Measurements from ENCODE around the gene CHD6.

The CHD6 gene

DNA sequence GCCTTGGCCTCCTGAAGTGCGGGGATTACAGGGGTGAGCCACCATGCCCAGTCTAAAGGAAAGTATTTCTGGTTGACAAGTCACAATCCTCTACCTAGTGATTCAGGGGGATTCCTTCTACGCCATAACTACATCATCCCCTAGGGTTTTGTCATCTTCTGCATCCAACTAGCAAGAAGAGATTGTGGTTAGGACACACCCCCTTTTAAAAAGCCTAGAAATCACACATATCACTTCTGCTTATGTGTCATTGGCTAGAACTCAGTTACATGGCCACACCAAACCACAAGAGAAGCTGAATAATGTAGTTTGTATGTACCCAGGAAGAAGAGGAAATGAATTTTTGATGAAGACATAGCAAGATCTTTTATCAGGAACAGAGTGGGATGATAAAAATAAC is 14.7 kb upstream of the CHD6 start (continued):
- TF ChIP-seq ZNF292 (tag by site-specific recombination; IDR thresholded peaks at IDR 0.05; ENCODE audit: borderline replicate concordance, low read depth), result no peak
- TF ChIP-seq ZNF624 (tag by site-specific recombination; IDR thresholded peaks at IDR 0.05), result no peak
- TF ChIP-seq, protein P1, sequence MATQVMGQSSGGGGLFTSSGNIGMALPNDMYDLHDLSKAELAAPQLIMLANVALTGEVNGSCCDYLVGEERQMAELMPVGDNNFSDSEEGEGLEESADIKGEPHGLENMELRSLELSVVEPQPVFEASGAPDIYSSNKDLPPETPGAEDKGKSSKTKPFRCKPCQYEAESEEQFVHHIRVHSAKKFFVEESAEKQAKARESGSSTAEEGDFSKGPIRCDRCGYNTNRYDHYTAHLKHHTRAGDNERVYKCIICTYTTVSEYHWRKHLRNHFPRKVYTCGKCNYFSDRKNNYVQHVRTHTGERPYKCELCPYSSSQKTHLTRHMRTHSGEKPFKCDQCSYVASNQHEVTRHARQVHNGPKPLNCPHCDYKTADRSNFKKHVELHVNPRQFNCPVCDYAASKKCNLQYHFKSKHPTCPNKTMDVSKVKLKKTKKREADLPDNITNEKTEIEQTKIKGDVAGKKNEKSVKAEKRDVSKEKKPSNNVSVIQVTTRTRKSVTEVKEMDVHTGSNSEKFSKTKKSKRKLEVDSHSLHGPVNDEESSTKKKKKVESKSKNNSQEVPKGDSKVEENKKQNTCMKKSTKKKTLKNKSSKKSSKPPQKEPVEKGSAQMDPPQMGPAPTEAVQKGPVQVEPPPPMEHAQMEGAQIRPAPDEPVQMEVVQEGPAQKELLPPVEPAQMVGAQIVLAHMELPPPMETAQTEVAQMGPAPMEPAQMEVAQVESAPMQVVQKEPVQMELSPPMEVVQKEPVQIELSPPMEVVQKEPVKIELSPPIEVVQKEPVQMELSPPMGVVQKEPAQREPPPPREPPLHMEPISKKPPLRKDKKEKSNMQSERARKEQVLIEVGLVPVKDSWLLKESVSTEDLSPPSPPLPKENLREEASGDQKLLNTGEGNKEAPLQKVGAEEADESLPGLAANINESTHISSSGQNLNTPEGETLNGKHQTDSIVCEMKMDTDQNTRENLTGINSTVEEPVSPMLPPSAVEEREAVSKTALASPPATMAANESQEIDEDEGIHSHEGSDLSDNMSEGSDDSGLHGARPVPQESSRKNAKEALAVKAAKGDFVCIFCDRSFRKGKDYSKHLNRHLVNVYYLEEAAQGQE (tag by site-specific recombination; IDR thresholded peaks at IDR 0.05), result no peak
- no peak for TF ChIP-seq ZNF335 (tag by site-specific recombination; conservative IDR thresholded peaks at IDR 0.05)

DNA sequence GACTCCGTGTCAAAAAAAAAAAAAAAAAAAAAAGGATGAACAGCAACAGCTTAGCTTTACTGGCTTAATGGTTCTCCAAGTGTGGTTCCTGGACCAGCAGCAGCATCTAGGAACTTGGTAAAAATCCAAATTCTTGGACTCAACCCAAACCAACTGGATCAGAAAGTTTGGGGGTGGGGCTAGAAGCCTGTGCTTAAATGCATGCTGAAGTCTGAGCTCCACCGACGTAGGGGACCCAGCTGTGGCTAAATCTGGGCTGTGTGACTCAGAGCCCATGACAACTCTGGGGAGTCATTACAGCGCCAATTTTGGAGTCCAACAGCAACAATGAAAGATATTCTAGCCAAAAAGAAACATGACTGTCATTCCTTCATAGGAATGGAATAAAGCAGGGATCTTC is 13.6 kb upstream of the CHD6 start:
- ChIA-PET POLR2A (no interaction called here), CTCF (interaction anchor here (0.6 kb wide), 1 partner anchor 1660 kb away, joined by 4 read pairs; no protein-coding TSS in a partner anchor)
- H3K4me3 ChIP-seq (ENCODE audit: low read depth, low read length), result no peak overlapping the region
- no peak for TF ChIP-seq ZNF214 (tag by site-specific recombination; IDR thresholded peaks at IDR 0.05; ENCODE audit: borderline replicate concordance)
- TF ChIP-seq, protein P2, sequence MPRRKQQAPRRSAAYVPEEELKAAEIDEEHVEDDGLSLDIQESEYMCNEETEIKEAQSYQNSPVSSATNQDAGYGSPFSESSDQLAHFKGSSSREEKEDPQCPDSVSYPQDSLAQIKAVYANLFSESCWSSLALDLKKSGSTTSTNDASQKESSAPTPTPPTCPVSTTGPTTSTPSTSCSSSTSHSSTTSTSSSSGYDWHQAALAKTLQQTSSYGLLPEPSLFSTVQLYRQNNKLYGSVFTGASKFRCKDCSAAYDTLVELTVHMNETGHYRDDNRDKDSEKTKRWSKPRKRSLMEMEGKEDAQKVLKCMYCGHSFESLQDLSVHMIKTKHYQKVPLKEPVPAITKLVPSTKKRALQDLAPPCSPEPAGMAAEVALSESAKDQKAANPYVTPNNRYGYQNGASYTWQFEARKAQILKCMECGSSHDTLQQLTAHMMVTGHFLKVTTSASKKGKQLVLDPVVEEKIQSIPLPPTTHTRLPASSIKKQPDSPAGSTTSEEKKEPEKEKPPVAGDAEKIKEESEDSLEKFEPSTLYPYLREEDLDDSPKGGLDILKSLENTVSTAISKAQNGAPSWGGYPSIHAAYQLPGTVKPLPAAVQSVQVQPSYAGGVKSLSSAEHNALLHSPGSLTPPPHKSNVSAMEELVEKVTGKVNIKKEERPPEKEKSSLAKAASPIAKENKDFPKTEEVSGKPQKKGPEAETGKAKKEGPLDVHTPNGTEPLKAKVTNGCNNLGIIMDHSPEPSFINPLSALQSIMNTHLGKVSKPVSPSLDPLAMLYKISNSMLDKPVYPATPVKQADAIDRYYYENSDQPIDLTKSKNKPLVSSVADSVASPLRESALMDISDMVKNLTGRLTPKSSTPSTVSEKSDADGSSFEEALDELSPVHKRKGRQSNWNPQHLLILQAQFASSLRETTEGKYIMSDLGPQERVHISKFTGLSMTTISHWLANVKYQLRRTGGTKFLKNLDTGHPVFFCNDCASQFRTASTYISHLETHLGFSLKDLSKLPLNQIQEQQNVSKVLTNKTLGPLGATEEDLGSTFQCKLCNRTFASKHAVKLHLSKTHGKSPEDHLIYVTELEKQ (tag by site-specific recombination; IDR thresholded peaks at IDR 0.05; ENCODE audit: borderline replicate concordance), result no peak
- H3K9me3 ChIP-seq (ENCODE audit: control insufficient read depth, insufficient read depth, low read depth, low read length), result no peaks in the 10 kb centered on the region
- H3K27ac ChIP-seq (ENCODE audit: extremely low read depth, low read depth, low read length), result no peak overlapping the region
- no peaks in the 10 kb centered on the region for H3K4me1 ChIP-seq (ENCODE audit: control insufficient read depth, insufficient read depth, low read length)
- no peaks in the 10 kb centered on the region for H3K36me3 ChIP-seq (ENCODE audit: control insufficient read depth in 2 of 2, insufficient read depth in 1 of 2, low read length in 2 of 2)

DNA sequence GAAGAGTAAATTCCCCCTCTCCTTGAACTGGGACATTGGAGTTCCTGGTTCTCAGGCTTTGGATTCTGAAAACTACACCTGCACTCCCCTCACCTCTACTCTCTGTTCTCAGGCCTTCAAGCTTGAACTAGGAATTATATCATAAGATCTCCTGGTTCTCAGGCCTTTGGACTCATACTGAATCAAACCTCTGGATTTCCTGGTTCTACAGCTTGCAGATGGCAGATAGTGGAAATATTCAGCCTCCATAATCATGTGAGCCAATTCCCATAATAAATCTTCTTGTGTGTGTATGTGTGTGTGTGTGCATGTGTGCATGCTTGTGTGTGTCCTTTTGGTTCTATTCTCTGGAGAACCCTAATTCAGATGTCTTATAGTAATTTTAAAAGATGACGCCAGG is 12.7 kb upstream of the CHD6 start:
- ChIA-PET POLR2A (no interaction called here), CTCF (interaction anchor here (0.9 kb wide), 1 partner anchor 34 kb away, joined by 3 read pairs; no protein-coding TSS in a partner anchor)
- no peaks in the 10 kb centered on the region for H3K36me3 ChIP-seq (ENCODE audit: control insufficient read depth in 2 of 2, insufficient read depth in 1 of 2, low read length in 2 of 2)
- H3K9me3 ChIP-seq (ENCODE audit: control insufficient read depth, insufficient read depth, low read depth, low read length), result no peaks in the 10 kb centered on the region
- no peak overlapping the region for H3K27ac ChIP-seq (ENCODE audit: extremely low read depth, low read depth, low read length)
- no peak for TF ChIP-seq SP7 (tag by site-specific recombination; IDR thresholded peaks at IDR 0.05)
- TF ChIP-seq ZBTB17 (tag by site-specific recombination; IDR thresholded peaks at IDR 0.05), result no peak
- TF ChIP-seq, protein P3, sequence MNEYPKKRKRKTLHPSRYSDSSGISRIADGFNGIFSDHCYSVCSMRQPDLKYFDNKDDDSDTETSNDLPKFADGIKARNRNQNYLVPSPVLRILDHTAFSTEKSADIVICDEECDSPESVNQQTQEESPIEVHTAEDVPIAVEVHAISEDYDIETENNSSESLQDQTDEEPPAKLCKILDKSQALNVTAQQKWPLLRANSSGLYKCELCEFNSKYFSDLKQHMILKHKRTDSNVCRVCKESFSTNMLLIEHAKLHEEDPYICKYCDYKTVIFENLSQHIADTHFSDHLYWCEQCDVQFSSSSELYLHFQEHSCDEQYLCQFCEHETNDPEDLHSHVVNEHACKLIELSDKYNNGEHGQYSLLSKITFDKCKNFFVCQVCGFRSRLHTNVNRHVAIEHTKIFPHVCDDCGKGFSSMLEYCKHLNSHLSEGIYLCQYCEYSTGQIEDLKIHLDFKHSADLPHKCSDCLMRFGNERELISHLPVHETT (tag by site-specific recombination; IDR thresholded peaks at IDR 0.05), result no peak
- no peak for TF ChIP-seq SCRT1 (tag by site-specific recombination; IDR thresholded peaks at IDR 0.05; ENCODE audit: borderline replicate concordance)
- TF ChIP-seq ZNF785 (tag by site-specific recombination; IDR thresholded peaks at IDR 0.05), result no peak
- TF ChIP-seq ZNF292 (tag by site-specific recombination; IDR thresholded peaks at IDR 0.05; ENCODE audit: borderline replicate concordance, low read depth), result no peak
- TF ChIP-seq, protein P4, sequence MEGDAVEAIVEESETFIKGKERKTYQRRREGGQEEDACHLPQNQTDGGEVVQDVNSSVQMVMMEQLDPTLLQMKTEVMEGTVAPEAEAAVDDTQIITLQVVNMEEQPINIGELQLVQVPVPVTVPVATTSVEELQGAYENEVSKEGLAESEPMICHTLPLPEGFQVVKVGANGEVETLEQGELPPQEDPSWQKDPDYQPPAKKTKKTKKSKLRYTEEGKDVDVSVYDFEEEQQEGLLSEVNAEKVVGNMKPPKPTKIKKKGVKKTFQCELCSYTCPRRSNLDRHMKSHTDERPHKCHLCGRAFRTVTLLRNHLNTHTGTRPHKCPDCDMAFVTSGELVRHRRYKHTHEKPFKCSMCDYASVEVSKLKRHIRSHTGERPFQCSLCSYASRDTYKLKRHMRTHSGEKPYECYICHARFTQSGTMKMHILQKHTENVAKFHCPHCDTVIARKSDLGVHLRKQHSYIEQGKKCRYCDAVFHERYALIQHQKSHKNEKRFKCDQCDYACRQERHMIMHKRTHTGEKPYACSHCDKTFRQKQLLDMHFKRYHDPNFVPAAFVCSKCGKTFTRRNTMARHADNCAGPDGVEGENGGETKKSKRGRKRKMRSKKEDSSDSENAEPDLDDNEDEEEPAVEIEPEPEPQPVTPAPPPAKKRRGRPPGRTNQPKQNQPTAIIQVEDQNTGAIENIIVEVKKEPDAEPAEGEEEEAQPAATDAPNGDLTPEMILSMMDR (tag by site-specific recombination; IDR thresholded peaks at IDR 0.05), result no peak
- TF ChIP-seq ZXDB (tag by site-specific recombination; IDR thresholded peaks at IDR 0.05), result no peak
- TF ChIP-seq, protein P5, sequence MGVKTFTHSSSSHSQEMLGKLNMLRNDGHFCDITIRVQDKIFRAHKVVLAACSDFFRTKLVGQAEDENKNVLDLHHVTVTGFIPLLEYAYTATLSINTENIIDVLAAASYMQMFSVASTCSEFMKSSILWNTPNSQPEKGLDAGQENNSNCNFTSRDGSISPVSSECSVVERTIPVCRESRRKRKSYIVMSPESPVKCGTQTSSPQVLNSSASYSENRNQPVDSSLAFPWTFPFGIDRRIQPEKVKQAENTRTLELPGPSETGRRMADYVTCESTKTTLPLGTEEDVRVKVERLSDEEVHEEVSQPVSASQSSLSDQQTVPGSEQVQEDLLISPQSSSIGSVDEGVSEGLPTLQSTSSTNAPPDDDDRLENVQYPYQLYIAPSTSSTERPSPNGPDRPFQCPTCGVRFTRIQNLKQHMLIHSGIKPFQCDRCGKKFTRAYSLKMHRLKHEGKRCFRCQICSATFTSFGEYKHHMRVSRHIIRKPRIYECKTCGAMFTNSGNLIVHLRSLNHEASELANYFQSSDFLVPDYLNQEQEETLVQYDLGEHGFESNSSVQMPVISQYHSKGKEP (tag by site-specific recombination; IDR thresholded peaks at IDR 0.05), result no peak
- no peak for TF ChIP-seq ZFP41 (tag by site-specific recombination; IDR thresholded peaks at IDR 0.05; ENCODE audit: borderline replicate concordance)
- TF ChIP-seq ZNF561 (tag by site-specific recombination; IDR thresholded peaks at IDR 0.05; ENCODE audit: borderline replicate concordance), result no peak
- TF ChIP-seq ZNF354C (tag by site-specific recombination; IDR thresholded peaks at IDR 0.05; ENCODE audit: borderline replicate concordance, low read depth), result no peak
- TF ChIP-seq ZNF132 (tag by site-specific recombination; IDR thresholded peaks at IDR 0.05; ENCODE audit: borderline replicate concordance), result no peak
- no peak for TF ChIP-seq ZFP3 (tag by site-specific recombination; IDR thresholded peaks at IDR 0.05; ENCODE audit: low read depth)
- TF ChIP-seq MZF1 (tag by site-specific recombination; IDR thresholded peaks at IDR 0.05; ENCODE audit: borderline replicate concordance), result no peak
- no peak for TF ChIP-seq ZNF473 (tag by site-specific recombination; IDR thresholded peaks at IDR 0.05)
- no peak overlapping the region for H3K4me3 ChIP-seq (ENCODE audit: low read depth, low read length)
- H3K4me1 ChIP-seq (ENCODE audit: control insufficient read depth, insufficient read depth, low read length), result no peaks in the 10 kb centered on the region
